Measurements from ENCODE around the gene CLCN6.

GRCh38 chr1:11761988-11762406, 44.0 kb upstream of the CLCN6 start, which contains the start of gene C1orf167:
- TF ChIP-seq CTCF (conservative IDR thresholded peaks at IDR 0.05 in 1 of 2, IDR thresholded peaks at IDR 0.05 in 1 of 2; ENCODE audit: extremely low read depth in 1 of 2, insufficient read depth in 1 of 2, low read depth in 1 of 2, low read length in 2 of 2) (no peak), EZH2 (IDR thresholded peaks at IDR 0.05; ENCODE audit: borderline replicate concordance, low read length) (no peak)
